ENCODE data around the gene PET117. TPM values are rescaled to one million over a fixed set of nuclear protein-coding genes. Genes with fewer than 3 reads are reported as not detected.

PET117 gene
- total and polyA plus RNA-seq, 2 donors from 2014 or later, result 13.1 to 19.7 TPM

DNA sequence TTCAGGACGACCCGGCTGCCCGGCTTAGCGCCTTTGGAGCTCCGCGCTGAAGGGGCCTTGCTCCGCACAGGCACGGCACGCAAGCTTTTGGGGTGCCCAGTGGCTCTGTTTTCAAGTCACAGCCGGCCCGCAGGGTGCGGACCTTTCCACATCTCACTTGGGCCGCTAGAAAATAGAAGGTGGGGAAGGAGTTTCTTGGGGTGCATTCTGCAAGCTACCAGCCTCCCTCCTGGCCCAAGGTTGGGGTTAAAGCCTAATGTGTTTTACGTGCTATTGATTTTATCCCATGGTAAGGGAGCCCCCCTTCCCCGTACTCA lies 561 bp downstream of the PET117 start:
- intact Hi-C loops (cut with DNase I), result no loop called here
- TF ChIP-seq CTCF (IDR thresholded peaks at IDR 0.05; ENCODE audit: borderline replicate concordance, extremely low read depth, insufficient read depth), result no peak
- peak overlapping the region; percentile 62 to 94 (median 80) for H3K9ac ChIP-seq (ENCODE audit: low read length in 3 of 3)
- H3K4me3 ChIP-seq (ENCODE audit: low read length in 3 of 3), result peak overlapping the region; percentile 76 to 99 (median 87)
- DNase-seq (no peak), FAIRE-seq (no peak)
- H3K9me3 ChIP-seq (ENCODE audit: control insufficient read depth in 2 of 3, insufficient read depth in 1 of 3, low read length in 3 of 3), result no peaks in the 10 kb centered on the region
- H3K27ac ChIP-seq (ENCODE audit: low read depth in 2 of 2, low read length in 2 of 2), result peak overlapping the region in 1 of 2 donors; percentile 86
- peaks cover 3 to 15% (median 14%) of the 10 kb centered on the region in 3 donors for H3K4me1 ChIP-seq (ENCODE audit: control insufficient read depth in 2 of 3, insufficient read depth in 2 of 3, low read depth in 1 of 3, low read length in 3 of 3)
- H3K27me3 ChIP-seq (ENCODE audit: control insufficient read depth, insufficient read depth, low read length), result no peaks in the 10 kb centered on the region
- peaks cover 0 to 3% (median 0%) of the 10 kb centered on the region in 3 donors for H3K36me3 ChIP-seq (ENCODE audit: control insufficient read depth in 2 of 3, insufficient read depth in 3 of 3, low read length in 3 of 3)

- H3K36me3 ChIP-seq (ENCODE audit: control insufficient read depth in 2 of 3, insufficient read depth in 3 of 3, low read length in 3 of 3), result peaks cover 0 to 3% (median 0%) of the 10 kb centered on the region in 3 donors
- FAIRE-seq (no peak), DNase-seq (peak in 2 of 5 donors; percentile 6 to 15)
- H3K9me3 ChIP-seq (ENCODE audit: control insufficient read depth in 2 of 3, insufficient read depth in 1 of 3, low read length in 3 of 3), result no peaks in the 10 kb centered on the region
- intact Hi-C loops (cut with DNase I), result no loop called here
- H3K4me3 ChIP-seq (ENCODE audit: low read length in 3 of 3), result peak overlapping the region; percentile 76 to 99 (median 87)
- peak overlapping the region in 1 of 2 donors; percentile 86 for H3K27ac ChIP-seq (ENCODE audit: low read depth in 2 of 2, low read length in 2 of 2)
- peak overlapping the region; percentile 62 to 94 (median 80) for H3K9ac ChIP-seq (ENCODE audit: low read length in 3 of 3)
- H3K27me3 ChIP-seq (ENCODE audit: control insufficient read depth, insufficient read depth, low read length), result no peaks in the 10 kb centered on the region
- TF ChIP-seq CTCF (IDR thresholded peaks at IDR 0.05; ENCODE audit: borderline replicate concordance, extremely low read depth, insufficient read depth), result no peak
- peaks cover 3 to 15% (median 14%) of the 10 kb centered on the region in 3 donors for H3K4me1 ChIP-seq (ENCODE audit: control insufficient read depth in 2 of 3, insufficient read depth in 2 of 3, low read depth in 1 of 3, low read length in 3 of 3)
Observed at GRCh38 chr20:18138639-18139583, 1.2 kb downstream of the PET117 start.

DNA sequence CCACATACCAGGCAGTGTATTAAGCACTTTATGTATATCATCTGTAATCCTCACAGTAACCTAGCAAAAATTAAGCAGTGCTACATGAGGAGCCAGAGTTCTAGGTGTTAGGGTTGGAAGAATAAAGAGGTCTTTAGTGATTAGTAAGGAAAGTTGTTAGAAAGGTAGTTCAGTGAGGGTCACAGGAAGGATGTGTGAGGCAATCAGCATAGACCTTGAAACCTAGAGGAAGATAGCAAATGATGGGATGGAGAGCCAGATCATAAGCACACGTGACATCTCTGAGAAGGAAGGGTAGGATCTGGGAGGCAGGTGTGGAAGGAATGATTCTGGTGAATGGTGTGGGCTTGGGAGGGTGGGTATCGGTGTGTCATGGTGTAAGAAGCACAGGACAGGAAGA lies 2.2 kb downstream of the PET117 start:
- Histone ChIP-seq H3K27me3 (ENCODE audit: control insufficient read depth, insufficient read depth, low read length) (no peaks in the 10 kb centered on the region), H3K27ac (ENCODE audit: low read depth in 2 of 2, low read length in 2 of 2) (no peak overlapping the region), H3K9ac (ENCODE audit: low read length in 3 of 3) (no peak overlapping the region), H3K9me3 (ENCODE audit: control insufficient read depth in 2 of 3, insufficient read depth in 1 of 3, low read length in 3 of 3) (no peaks in the 10 kb centered on the region), H3K4me1 (ENCODE audit: control insufficient read depth in 2 of 3, insufficient read depth in 2 of 3, low read depth in 1 of 3, low read length in 3 of 3) (peaks cover 3 to 16% (median 15%) of the 10 kb centered on the region in 3 donors), H3K4me3 (ENCODE audit: low read length in 3 of 3) (peak overlapping the region in 1 of 3 donors; percentile 19), H3K36me3 (ENCODE audit: control insufficient read depth in 2 of 3, insufficient read depth in 3 of 3, low read length in 3 of 3) (peaks cover 0 to 3% (median 0%) of the 10 kb centered on the region in 3 donors)
- intact Hi-C loops (cut with DNase I), result no loop called here
- FAIRE-seq (no peak), DNase-seq (no peak)
- no peak for TF ChIP-seq CTCF (IDR thresholded peaks at IDR 0.05; ENCODE audit: borderline replicate concordance, extremely low read depth, insufficient read depth)

Measured in kidney (tissue), 14 donors.